Mucosa of rectum (tissue), 2 donors: ENCODE results near the gene ZNF487.
"Not testable (repeated sequence)": the region's sequence is repeated elsewhere in the genome, so short reads cannot be mapped to it uniquely, and the experiment has no call there.

ENCODE experiments used
- H3K27ac ChIP-seq, 2 donors: one replicate each; pipeline ENCODE4 v1.7.0; 2013; ENCODE audit warnings: inconsistent platforms in 2 of 2, low read depth in 2 of 2, low read length in 2 of 2
- H3K27me3 ChIP-seq, 2 donors: one replicate each; pipeline ENCODE4 v1.7.0; 2013; ENCODE audit warnings: low read length in 2 of 2; ENCODE audit not compliant: control insufficient read depth in 2 of 2, insufficient read depth in 2 of 2
- H3K36me3 ChIP-seq, 2 donors: one replicate each; pipeline ENCODE4 v1.7.0; 2013; ENCODE audit warnings: low read length in 2 of 2; ENCODE audit not compliant: control insufficient read depth in 2 of 2, insufficient read depth in 2 of 2
- H3K4me1 ChIP-seq, 2 donors: one replicate each; pipeline ENCODE4 v1.7.0; 2013; ENCODE audit warnings: low read length in 2 of 2, mild to moderate bottlenecking in 1 of 2; ENCODE audit not compliant: control insufficient read depth in 2 of 2, insufficient read depth in 2 of 2
- H3K4me3 ChIP-seq, 2 donors: one replicate each; pipeline ENCODE4 v1.7.0; 2013; ENCODE audit warnings: low read length in 2 of 2
- H3K9ac ChIP-seq, 2 donors: one replicate each; pipeline ENCODE4 v1.7.0; 2013; ENCODE audit warnings: low read length in 2 of 2, low read depth in 1 of 2, mild to moderate bottlenecking in 1 of 2
- H3K9me3 ChIP-seq, 2 donors: one replicate each; pipeline ENCODE4 v1.7.0; 2013; ENCODE audit warnings: low read length in 2 of 2; ENCODE audit not compliant: control insufficient read depth in 2 of 2
- donor health status: healthy.
- donor health status: Normal muscosa, but diverticular disease.

Gene ZNF487

GRCh38 chr10:43436291-43437140 lies at the start of gene ZNF487:
Gene ZNF487 (plus strand): TSS chr10:43437111. CDS start chr10:43475814, 38,703 bp downstream.
- no peaks in the 10 kb centered on the region for H3K36me3 ChIP-seq
- H3K9ac ChIP-seq = peak within 1 kb of the TSS; percentile 99 to 100
- peaks cover 0 to 6% of the 10 kb centered on the region in 2 donors for H3K4me1 ChIP-seq
- H3K27me3 ChIP-seq = no peaks in the 10 kb centered on the region
- peak within 1 kb of the TSS; percentile 90 to 98 for H3K4me3 ChIP-seq
- no peaks in the 10 kb centered on the region for H3K9me3 ChIP-seq
- peak within 1 kb of the TSS; percentile 98 to 99 for H3K27ac ChIP-seq

- Histone ChIP-seq H3K36me3 (peaks cover 60 to 65% of the 10 kb centered on the region in 2 donors), H3K27me3 (no peaks in the 10 kb centered on the region), H3K9me3 (no peaks in the 10 kb centered on the region), H3K4me1 (no peaks in the 10 kb centered on the region), H3K9ac (no peak overlapping the region), H3K4me3 (no peak overlapping the region), H3K27ac (no peak overlapping the region)
These were observed 49.3 kb upstream of the ZNF487 start for GRCh38 chr10:43387678-43388032.

DNA sequence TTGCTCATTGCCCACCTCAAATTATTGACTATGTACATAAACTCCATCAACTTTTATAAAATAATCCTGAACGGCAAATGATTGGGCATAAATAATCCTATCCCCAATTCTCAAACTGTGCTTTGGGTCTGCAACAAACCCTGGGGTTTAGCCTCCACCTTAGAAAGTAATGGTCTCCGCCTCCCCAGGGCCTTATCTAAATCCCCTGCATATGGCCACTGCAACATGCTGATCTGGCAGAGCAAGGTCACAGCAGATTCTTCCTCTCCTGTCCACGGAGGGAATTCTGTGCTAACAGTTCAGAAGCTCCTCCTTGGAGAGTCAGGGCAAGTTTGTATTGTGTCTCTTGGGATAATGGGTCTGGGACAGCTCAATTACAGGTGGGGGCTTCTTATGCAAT lies 47.0 kb upstream of the ZNF487 start:
- H3K27me3 ChIP-seq = no peaks in the 10 kb centered on the region
- H3K9ac ChIP-seq = no peak overlapping the region
- H3K4me1 ChIP-seq = peaks cover 6 to 8% of the 10 kb centered on the region in 2 donors
- H3K36me3 ChIP-seq = peaks cover 75 to 82% of the 10 kb centered on the region in 2 donors
- no peak overlapping the region for H3K4me3 ChIP-seq
- H3K27ac ChIP-seq = no peak overlapping the region
- H3K9me3 ChIP-seq = no peaks in the 10 kb centered on the region

DNA sequence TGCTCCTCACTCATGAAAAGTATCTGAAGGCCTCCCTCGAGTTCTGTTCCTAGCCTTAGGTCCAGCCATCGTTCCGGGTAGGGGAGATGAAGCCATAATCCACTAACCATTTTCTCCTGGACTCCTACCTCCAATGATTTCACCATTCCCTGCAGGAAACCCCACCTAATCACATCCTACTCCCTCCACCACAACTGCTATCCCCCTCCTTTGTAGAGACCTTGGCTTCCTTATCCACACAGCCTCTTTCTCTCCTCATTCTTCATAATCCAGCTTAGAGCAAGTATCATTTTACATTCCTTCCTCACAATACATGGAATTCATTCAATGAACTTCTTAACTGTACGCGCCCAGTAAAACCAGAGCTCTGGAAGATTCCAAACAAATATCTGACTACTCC lies 46.6 kb upstream of the ZNF487 start:
- Histone ChIP-seq H3K9me3 (no peaks in the 10 kb centered on the region), H3K27me3 (no peaks in the 10 kb centered on the region), H3K4me3 (no peak overlapping the region), H3K27ac (no peak overlapping the region), H3K9ac (no peak overlapping the region), H3K4me1 (peaks cover 8 to 12% of the 10 kb centered on the region in 2 donors), H3K36me3 (peaks cover 75 to 81% of the 10 kb centered on the region in 2 donors)

DNA sequence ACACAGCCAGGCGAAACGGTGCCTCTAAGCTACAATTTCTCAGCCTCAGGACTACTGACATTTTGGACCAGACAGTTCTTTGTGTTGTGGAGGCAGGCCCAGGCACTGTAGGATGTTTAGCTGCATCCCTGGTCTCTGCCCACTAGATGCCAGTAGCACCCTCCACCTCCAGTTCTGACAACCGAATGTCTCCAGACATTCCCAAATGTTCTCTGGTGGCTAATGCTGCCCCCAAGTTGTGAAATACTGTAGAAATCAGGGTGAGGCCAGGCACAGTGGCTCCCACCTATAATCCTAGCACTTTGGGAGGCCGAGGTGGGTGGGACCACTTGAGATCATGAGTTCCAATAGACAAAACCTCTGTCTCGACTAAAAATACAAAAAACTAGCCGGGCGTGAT lies 46.2 kb upstream of the ZNF487 start:
- H3K4me1 ChIP-seq = peaks cover 11 to 17% of the 10 kb centered on the region in 2 donors
- H3K9ac ChIP-seq = peak overlapping the region in 1 of 2 donors; percentile 17
- no peak overlapping the region for H3K4me3 ChIP-seq
- H3K27ac ChIP-seq = no peak overlapping the region
- H3K9me3 ChIP-seq = no peaks in the 10 kb centered on the region
- H3K27me3 ChIP-seq = no peaks in the 10 kb centered on the region
- H3K36me3 ChIP-seq = peaks cover 75 to 78% of the 10 kb centered on the region in 2 donors

DNA sequence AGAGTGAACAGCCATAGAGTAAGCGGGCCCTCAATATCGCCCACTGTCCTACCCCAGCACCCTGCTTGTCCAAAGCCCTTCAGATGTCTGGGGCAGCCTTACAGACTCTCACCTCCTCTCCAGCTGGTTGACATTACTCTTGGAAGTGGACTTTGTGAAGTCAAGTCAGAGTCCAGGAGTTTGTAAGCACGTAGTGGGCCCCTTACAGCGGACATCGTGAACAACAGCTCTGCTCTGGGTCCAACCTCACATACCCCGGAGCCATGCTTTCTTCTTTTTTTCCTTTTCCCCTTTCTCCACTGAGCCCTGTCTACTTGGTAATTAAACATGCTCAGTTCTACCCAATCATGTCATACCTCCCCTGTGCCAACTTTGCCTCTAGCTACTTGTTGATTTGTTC lies 45.4 kb upstream of the ZNF487 start:
- no peaks in the 10 kb centered on the region for H3K27me3 ChIP-seq
- H3K4me1 ChIP-seq = peaks cover 14 to 17% of the 10 kb centered on the region in 2 donors
- peaks cover 72 to 74% of the 10 kb centered on the region in 2 donors for H3K36me3 ChIP-seq
- no peak overlapping the region for H3K9ac ChIP-seq
- no peak overlapping the region for H3K4me3 ChIP-seq
- no peak overlapping the region for H3K27ac ChIP-seq
- no peaks in the 10 kb centered on the region for H3K9me3 ChIP-seq

GRCh38 chr10:43392748-43393147 lies 44.2 kb upstream of the ZNF487 start:
- no peak overlapping the region for H3K9ac ChIP-seq

GRCh38 chr10:43393186-43393585 lies 43.7 kb upstream of the ZNF487 start:
- H3K27me3 ChIP-seq, H3K9me3 ChIP-seq, H3K27ac ChIP-seq, H3K9ac ChIP-seq, H3K4me3 ChIP-seq: not testable (repeated sequence)
- Histone ChIP-seq H3K4me1 (peaks cover 23 to 26% of the 10 kb centered on the region in 2 donors), H3K36me3 (peaks cover 55 to 57% of the 10 kb centered on the region in 2 donors)

More at GRCh38 chr10:43392748-43393147, 44.2 kb upstream of the ZNF487 start:
- Histone ChIP-seq H3K4me3 (no peak overlapping the region), H3K36me3 (peaks cover 59 to 61% of the 10 kb centered on the region in 2 donors), H3K27me3 (no peaks in the 10 kb centered on the region), H3K4me1 (peaks cover 19 to 22% of the 10 kb centered on the region in 2 donors), H3K9me3 (no peaks in the 10 kb centered on the region), H3K27ac (no peak overlapping the region)

- Histone ChIP-seq H3K4me1 (peaks cover 28% of the 10 kb centered on the region in 2 donors), H3K27me3 (no peaks in the 10 kb centered on the region), H3K4me3 (no peak overlapping the region), H3K36me3 (peaks cover 49 to 51% of the 10 kb centered on the region in 2 donors), H3K9ac (no peak overlapping the region), H3K9me3 (no peaks in the 10 kb centered on the region), H3K27ac (no peak overlapping the region)
These were observed 43.1 kb upstream of the ZNF487 start for GRCh38 chr10:43393606-43394360.

DNA sequence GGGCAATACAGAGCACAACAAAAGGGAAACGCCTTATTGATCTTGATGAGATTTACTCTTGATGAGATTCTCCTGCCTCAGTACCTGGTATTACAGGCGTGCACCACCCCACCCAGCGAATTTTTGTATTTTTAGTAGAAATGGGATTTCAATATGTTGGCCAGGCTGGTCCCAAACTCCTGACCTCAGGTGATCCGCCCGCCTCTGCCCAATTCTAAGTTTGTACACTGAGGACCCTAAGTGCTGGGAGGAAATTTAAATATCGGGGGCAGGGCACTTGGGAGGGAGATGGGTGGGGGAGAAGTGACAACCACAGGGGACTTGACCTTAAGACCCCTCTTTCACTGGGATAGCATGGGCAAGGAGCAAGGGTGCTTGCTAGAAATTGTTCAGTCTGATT lies 42.0 kb upstream of the ZNF487 start:
- no peak overlapping the region for H3K27ac ChIP-seq
- H3K9me3 ChIP-seq = no peaks in the 10 kb centered on the region
- H3K36me3 ChIP-seq = peaks cover 40 to 47% of the 10 kb centered on the region in 2 donors
- no peaks in the 10 kb centered on the region for H3K27me3 ChIP-seq
- peaks cover 35 to 38% of the 10 kb centered on the region in 2 donors for H3K4me1 ChIP-seq
- peak overlapping the region in 1 of 2 donors; percentile 88 for H3K9ac ChIP-seq
- peak overlapping the region in 1 of 2 donors; percentile 76 for H3K4me3 ChIP-seq
